Ammon's horn (tissue), 1 donor: Measurements from ENCODE around the gene TBC1D23.
"Not testable (repeated sequence)": the region's sequence is repeated elsewhere in the genome, so short reads cannot be mapped to it uniquely, and the experiment has no call there.

ENCODE experiments used
- DNase-seq: peaks from one replicate; pipeline ENCODE4 v3.0.0-alpha.2; 2016; ENCODE audit warnings: low spot score

TBC1D23 gene

GRCh38 chr3:100260685-100261484, at the start of gene TBC1D23:
TSS of gene TBC1D23 (plus strand) at chr3:100260992. CDS start at chr3:100261019, 27 bp downstream.
- peak; percentile 100 for DNase-seq

DNA sequence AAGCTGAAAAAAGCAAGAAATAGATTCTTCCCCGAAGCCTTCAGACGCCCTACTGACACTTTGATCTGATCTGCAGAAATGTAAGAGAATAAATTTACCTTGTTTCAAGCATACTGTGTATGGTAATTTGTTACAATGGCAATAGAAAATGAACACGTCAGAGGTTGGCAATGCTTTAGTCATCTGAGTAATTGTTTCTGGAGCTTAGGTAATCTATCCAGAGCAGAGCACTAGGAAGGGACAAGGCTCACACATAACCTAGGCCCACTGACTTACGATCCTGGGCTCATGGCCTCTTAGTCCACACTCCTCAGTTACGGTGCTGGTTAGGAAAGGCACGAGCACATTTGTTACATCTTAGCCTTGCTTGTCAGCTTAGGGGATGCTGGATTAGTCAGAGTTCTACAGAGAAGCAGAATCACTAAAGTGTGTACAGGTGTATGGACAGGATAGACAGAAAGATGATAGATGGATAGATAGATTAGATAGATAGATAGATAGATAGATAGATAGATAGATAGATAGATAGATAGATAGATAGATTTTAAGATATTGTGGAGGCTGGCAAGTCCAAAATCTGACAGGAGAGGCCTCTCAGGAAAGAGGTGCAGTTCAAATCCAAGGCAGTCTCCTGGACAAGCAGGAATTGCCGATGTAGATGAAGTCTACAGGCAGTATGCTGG, 46.8 kb upstream of the TBC1D23 start:
- DNase-seq: no peak

GRCh38 chr3:100214574-100214964, 46.2 kb upstream of the TBC1D23 start:
- no peak for DNase-seq

- no peak for DNase-seq
Measured at GRCh38 chr3:100216713-100217112, 44.1 kb upstream of the TBC1D23 start.

GRCh38 chr3:100221159-100221558, 39.6 kb upstream of the TBC1D23 start:
- DNase-seq: no peak

- no peak for DNase-seq
Measured at GRCh38 chr3:100225193-100225592, 35.6 kb upstream of the TBC1D23 start.

- no peak for DNase-seq
Measured at GRCh38 chr3:100225883-100226282, 34.9 kb upstream of the TBC1D23 start.

GRCh38 chr3:100226712-100227429, 33.9 kb upstream of the TBC1D23 start:
- DNase-seq: no peak

DNA sequence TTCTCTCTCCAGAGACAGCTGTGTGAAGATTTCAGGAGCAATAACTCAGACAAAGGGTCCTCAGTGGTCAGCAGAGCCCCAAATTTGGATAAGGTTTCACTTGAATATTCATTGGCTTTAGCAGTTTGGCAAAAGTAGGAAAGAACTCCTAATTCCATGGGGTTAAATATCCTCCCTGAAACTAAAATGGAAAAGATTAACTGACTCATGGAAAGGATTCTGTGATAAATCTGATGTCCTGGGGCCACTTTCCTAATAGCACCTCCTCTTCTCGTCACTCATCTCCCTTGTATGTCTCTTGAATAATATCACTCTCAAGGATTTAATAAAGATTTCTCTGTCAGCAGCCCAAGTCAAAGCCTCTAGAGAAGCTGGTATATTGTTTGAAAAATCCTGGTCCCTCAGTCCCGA, 33.3 kb upstream of the TBC1D23 start:
- DNase-seq: no peak

DNA sequence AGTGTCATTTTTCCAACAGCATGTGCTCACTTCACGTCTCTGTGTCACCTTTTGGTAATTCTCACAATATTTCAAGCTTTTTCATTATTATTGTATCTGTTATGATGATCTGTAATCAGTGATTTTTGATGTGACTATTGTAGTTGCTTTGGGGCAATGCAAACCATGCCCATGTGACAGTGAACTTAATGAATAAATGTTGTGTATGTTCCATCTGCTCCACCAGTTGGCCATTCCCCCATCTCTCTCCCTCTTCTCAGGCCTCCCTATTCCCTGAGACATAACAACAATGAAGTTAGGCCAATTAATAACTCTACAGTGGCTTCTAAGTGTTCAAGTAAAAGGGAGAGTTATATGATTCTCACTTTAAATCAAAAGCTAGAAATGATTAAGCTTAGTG, 32.5 kb upstream of the TBC1D23 start:
- no peak for DNase-seq

- DNase-seq: not testable (repeated sequence)
Measured at GRCh38 chr3:100229188-100229587, 31.6 kb upstream of the TBC1D23 start.

GRCh38 chr3:100230710-100231109, 30.1 kb upstream of the TBC1D23 start:
- DNase-seq: no peak

GRCh38 chr3:100231668-100232067, 29.1 kb upstream of the TBC1D23 start:
- no peak for DNase-seq

DNA sequence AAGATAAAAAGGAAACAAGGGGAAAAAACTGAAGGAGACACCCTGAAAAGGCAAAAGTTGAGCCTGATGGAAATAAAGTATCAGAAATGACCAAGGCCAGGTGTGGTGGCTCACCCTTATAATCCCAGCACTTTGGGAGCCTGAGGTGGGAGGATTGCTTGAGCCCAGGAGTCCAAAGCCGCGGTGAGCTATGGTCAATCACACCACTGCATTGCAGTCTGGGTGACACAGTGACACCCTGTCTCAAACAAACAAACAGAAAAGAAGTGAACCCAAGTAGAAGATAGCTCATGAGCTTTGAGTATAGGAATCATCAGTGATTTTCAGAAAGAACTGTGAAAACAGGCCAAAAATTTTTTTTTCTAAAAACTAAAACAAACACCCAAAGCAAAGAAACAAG, 26.4 kb upstream of the TBC1D23 start:
- no peak for DNase-seq

DNA sequence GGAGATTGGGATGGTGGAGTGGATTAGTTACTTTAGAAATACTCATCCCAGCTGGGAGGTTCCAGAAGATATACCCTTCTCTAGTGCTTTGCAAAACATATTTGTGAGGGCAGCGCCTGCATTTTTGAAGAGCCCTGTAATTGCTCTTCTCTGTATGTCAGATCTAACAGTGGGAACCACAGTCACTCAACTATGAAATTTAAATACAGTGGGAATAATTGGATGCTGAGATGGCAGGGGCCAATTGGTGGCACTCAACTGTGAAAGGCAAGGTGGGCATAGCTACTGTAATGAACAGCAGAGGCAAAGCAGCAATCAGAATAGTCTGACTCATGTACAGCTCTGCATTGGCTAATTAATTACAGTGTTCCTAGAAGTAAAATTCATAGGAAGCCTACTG, 22.2 kb upstream of the TBC1D23 start:
- DNase-seq: no peak

DNA sequence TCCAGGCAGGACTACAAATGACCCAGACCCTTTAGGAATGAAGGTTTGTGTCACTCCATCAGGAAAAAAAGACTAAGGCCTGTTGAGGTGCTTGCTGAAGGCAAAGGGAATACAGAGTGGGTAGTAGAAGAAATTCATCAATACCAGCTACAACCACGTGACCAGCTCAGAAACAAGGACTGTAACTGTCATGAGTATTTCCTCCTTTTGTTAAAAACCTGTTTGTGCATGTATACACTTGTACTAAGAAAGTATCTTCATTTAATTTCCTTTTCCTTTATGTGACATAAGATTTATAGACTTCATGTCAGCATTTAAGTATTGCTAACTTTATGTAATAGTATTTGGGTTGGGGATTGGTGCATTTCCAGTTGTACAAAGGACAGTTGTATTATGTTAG, 18.3 kb upstream of the TBC1D23 start:
- DNase-seq: not testable (repeated sequence)

- DNase-seq: no peak
Measured at GRCh38 chr3:100244264-100244663, 16.5 kb upstream of the TBC1D23 start.

DNA sequence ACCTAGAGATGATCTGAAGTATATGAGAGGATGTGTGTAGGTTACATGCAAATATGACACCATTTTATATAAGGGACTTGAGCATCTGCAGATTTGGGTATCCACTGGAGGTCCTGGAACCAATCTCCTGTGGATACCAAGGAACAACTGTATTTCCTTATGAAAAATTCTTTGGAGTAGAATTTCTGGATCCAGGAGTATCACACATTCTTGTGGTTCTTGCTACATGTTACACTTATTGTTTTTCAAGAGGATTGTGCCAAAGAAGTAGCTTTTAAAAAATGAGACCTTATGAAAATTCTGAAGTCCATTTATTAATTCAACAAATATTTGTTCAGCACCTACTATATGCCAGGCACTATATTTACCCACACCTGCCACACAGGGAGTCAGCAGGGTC, 15.7 kb upstream of the TBC1D23 start:
- DNase-seq: no peak

- DNase-seq: peak; percentile 25
Measured at GRCh38 chr3:100245927-100246326, 14.9 kb upstream of the TBC1D23 start.

- no peak for DNase-seq
Measured at GRCh38 chr3:100246999-100247398, 13.8 kb upstream of the TBC1D23 start.

GRCh38 chr3:100252001-100252400, 8.8 kb upstream of the TBC1D23 start:
- DNase-seq: no peak

DNA sequence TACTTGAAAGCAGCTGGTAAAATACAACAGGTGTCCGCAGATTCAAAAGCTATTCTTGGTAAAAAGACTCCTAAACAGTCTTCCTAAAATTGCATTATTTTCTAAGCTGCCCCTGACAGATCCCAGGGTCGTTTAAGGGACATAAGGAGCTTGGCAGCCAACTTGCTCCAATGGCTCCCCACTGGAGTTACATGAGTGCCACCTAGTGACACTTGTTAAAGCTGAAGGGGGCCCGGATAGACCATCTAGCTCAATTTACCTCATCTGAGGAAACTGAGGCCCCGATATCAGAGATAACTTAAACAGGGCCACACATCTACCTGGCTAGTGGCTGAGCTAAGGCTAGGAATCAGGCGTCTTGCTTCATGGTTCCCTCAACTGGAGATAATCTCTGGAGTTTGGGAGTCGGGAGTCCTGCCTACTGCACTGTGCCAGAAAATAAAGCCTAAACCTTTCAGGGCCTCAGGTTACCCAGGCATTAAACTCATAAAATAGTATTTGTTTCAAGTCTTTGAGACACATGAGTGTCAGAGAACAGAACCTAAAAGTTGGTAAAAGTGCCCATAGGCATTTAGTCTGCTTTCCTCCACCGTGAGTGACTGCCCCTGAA, 6.5 kb upstream of the TBC1D23 start:
- peak; percentile 75 for DNase-seq
